ENCODE data around the gene AP3S2. TPM values are rescaled to one million over a fixed set of nuclear protein-coding genes. Genes with fewer than 3 reads are reported as not detected.

The AP3S2 gene
- 36.1 and 56.2 TPM in 2 replicates for total RNA-seq

GRCh38 chr15:89893696-89894447 is at the start of gene AP3S2:
Gene AP3S2 (minus strand): TSS chr15:89893994. CDS start chr15:89893949, 45 bp downstream.

GRCh38 chr15:89912674-89913396 is 19.0 kb upstream of the AP3S2 start, which contains the start of gene ARPIN:
Gene ARPIN (minus strand): TSS chr15:89912952. CDS start chr15:89912835, 117 bp downstream.

Other genes starting within 250 kb of the AP3S2 start
- 8.1 and 9.9 TPM in 2 replicates for gene KIF7, start 238.5 kb downstream of the AP3S2 start, total RNA-seq
- under 0.01 and 0.15 TPM in 2 replicates for gene PLIN1, start 214.6 kb downstream of the AP3S2 start, total RNA-seq
- 3.9 and 10.5 TPM in 2 replicates for gene PEX11A, start 203.2 kb downstream of the AP3S2 start, total RNA-seq
- not detected in 2 replicates for gene WDR93, start 203.2 kb downstream of the AP3S2 start, total RNA-seq
- 0.61 and 0.65 TPM in 2 replicates for gene MESP1, start 142.7 kb downstream of the AP3S2 start, total RNA-seq
- gene MESP2, start 117.7 kb downstream of the AP3S2 start, total RNA-seq: under 0.01 and 0.15 TPM in 2 replicates
- 6.8 and 8.7 TPM in 2 replicates for gene ANPEP, start 79.1 kb downstream of the AP3S2 start, total RNA-seq
- 9.1 and 11.7 TPM in 2 replicates for gene ARPIN, start 19.0 kb upstream of the AP3S2 start, total RNA-seq
- 7.4 and 12.3 TPM in 2 replicates for gene ZNF710, start 107.3 kb upstream of the AP3S2 start, total RNA-seq
- gene IDH2, start 208.5 kb upstream of the AP3S2 start, total RNA-seq: 65.4 and 130 TPM in 2 replicates